ENCODE results near the gene PRKAR2A.
"Not testable (repeated sequence)": the region's sequence is repeated elsewhere in the genome, so short reads cannot be mapped to it uniquely, and the experiment has no call there.

PRKAR2A gene

GRCh38 chr3:48835650-48836366, 11.9 kb downstream of the PRKAR2A start:
- DNase-seq = no peak

GRCh38 chr3:48832684-48833083, 15.0 kb downstream of the PRKAR2A start:
- DNase-seq = no peak

- DNase-seq = no peak
These were observed 17.0 kb downstream of the PRKAR2A start for GRCh38 chr3:48830715-48831114.

- DNase-seq = not testable (repeated sequence)
These were observed 18.1 kb downstream of the PRKAR2A start for GRCh38 chr3:48829525-48829924.

- DNase-seq = not testable (repeated sequence)
These were observed 19.8 kb downstream of the PRKAR2A start for GRCh38 chr3:48827874-48828273.

GRCh38 chr3:48826451-48826850, 21.2 kb downstream of the PRKAR2A start:
- no peak for DNase-seq

GRCh38 chr3:48820612-48821324, 26.9 kb downstream of the PRKAR2A start:
- no peak for DNase-seq

- no peak for DNase-seq
These were observed 28.1 kb downstream of the PRKAR2A start for GRCh38 chr3:48819234-48820221.

GRCh38 chr3:48811524-48811923, 36.1 kb downstream of the PRKAR2A start:
- no peak for DNase-seq

GRCh38 chr3:48804930-48805329, 42.7 kb downstream of the PRKAR2A start:
- no peak for DNase-seq

GRCh38 chr3:48800831-48801230, 46.8 kb downstream of the PRKAR2A start:
- not testable (repeated sequence) for DNase-seq

- no peak for DNase-seq
These were observed 48.7 kb downstream of the PRKAR2A start for GRCh38 chr3:48798998-48799397.

GRCh38 chr3:48797626-48798025, 50.0 kb downstream of the PRKAR2A start:
- no peak for DNase-seq

- DNase-seq = no peak
These were observed 51.5 kb downstream of the PRKAR2A start for GRCh38 chr3:48795997-48796732.

- not testable (repeated sequence) for DNase-seq
These were observed 54.2 kb downstream of the PRKAR2A start for GRCh38 chr3:48793484-48793883.

- DNase-seq = no peak
These were observed 58.0 kb downstream of the PRKAR2A start for GRCh38 chr3:48789665-48790064.

- DNase-seq = no peak
These were observed 59.0 kb downstream of the PRKAR2A start for GRCh38 chr3:48788544-48789162.

GRCh38 chr3:48784426-48785120, 63.1 kb downstream of the PRKAR2A start:
- no peak for DNase-seq

- no peak for DNase-seq
These were observed 64.4 kb downstream of the PRKAR2A start for GRCh38 chr3:48783304-48783703.

GRCh38 chr3:48782046-48782445, 65.6 kb downstream of the PRKAR2A start:
- no peak for DNase-seq

GRCh38 chr3:48778565-48778964, 69.1 kb downstream of the PRKAR2A start:
- not testable (repeated sequence) for DNase-seq

Measured in NCI-H2227 treated with DMSO at 0.1 percent for 48 hours (cell line).